ENCODE data around the gene TMEM31.

- no peak for TF ChIP-seq POLR2AphosphoS5 (IDR thresholded peaks at IDR 0.05; ENCODE audit: low read depth)
- TF ChIP-seq, protein P1, sequence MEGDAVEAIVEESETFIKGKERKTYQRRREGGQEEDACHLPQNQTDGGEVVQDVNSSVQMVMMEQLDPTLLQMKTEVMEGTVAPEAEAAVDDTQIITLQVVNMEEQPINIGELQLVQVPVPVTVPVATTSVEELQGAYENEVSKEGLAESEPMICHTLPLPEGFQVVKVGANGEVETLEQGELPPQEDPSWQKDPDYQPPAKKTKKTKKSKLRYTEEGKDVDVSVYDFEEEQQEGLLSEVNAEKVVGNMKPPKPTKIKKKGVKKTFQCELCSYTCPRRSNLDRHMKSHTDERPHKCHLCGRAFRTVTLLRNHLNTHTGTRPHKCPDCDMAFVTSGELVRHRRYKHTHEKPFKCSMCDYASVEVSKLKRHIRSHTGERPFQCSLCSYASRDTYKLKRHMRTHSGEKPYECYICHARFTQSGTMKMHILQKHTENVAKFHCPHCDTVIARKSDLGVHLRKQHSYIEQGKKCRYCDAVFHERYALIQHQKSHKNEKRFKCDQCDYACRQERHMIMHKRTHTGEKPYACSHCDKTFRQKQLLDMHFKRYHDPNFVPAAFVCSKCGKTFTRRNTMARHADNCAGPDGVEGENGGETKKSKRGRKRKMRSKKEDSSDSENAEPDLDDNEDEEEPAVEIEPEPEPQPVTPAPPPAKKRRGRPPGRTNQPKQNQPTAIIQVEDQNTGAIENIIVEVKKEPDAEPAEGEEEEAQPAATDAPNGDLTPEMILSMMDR (conservative IDR thresholded peaks at IDR 0.05; ENCODE audit: low read depth in 2 of 2) = no peak
- no peak for TF ChIP-seq STAT1 (IDR thresholded peaks at IDR 0.05; ENCODE audit: unreplicated experiment)
- TF ChIP-seq EZH2 (IDR thresholded peaks at IDR 0.05; ENCODE audit: low read depth, unreplicated experiment) = no peak
These were observed 20.2 kb downstream of the TMEM31 start for GRCh38 chrX:103730796-103731493.

Measured in GM23338 (cell line).